Measurements from ENCODE around the gene B3GNT5.

B3GNT5 gene

GRCh38 chr3:183230826-183231225 lies 22.2 kb upstream of the B3GNT5 start:
- DNase-seq = no peak

DNA sequence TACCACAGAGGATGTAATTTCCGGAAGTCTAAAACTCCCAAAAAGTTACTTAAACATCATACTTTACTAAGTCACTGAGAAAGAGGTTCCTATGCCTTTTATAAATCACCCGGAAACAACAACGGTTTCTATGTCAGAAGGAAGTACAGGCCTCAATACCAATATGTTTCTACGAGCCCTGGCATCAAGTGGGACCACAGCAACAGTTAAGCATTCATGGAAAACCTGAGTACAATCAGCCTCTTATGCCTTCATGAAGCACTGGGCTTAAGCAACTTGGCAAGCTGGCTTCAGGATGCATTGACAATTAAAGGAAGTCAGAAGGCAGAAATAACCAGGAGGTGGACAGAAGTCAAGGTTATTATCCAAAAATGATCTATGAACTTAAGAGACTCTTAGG lies 19.1 kb upstream of the B3GNT5 start:
- DNase-seq = no peak

GRCh38 chr3:183239046-183239445 lies 14.0 kb upstream of the B3GNT5 start:
- DNase-seq = no peak

DNA sequence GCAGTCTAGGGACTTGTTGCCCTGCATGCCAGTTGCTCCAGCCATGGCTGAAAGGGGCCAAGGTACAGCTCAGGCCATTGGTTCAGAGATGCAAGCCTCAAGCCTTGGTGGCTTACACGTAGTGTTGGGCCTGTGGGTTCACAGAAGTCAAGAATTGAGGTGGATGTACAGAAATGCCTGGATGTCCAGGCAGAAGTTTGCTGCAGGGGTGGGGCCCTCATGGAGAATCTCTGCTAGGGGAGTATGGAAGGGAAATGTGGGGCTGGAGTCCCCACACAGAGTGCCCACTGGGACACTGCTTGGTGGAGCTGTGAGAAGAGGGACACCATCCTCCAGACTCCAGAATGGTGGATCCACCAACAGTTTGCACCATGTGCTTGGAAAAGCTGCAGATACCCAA lies 10.6 kb upstream of the B3GNT5 start:
- no peak for DNase-seq

GRCh38 chr3:183244219-183244618 lies 8.8 kb upstream of the B3GNT5 start:
- DNase-seq = peak in 1 of 2 donors; percentile 56

- no peak for DNase-seq
Measured at GRCh38 chr3:183244981-183245476, 8.0 kb upstream of the B3GNT5 start.

GRCh38 chr3:183247011-183247589 lies 6.0 kb upstream of the B3GNT5 start:
- DNase-seq = no peak

GRCh38 chr3:183249006-183249718 lies 3.9 kb upstream of the B3GNT5 start:
- no peak for DNase-seq

GRCh38 chr3:183252118-183252782 lies 803 bp upstream of the B3GNT5 start:
- no peak for DNase-seq

DNA sequence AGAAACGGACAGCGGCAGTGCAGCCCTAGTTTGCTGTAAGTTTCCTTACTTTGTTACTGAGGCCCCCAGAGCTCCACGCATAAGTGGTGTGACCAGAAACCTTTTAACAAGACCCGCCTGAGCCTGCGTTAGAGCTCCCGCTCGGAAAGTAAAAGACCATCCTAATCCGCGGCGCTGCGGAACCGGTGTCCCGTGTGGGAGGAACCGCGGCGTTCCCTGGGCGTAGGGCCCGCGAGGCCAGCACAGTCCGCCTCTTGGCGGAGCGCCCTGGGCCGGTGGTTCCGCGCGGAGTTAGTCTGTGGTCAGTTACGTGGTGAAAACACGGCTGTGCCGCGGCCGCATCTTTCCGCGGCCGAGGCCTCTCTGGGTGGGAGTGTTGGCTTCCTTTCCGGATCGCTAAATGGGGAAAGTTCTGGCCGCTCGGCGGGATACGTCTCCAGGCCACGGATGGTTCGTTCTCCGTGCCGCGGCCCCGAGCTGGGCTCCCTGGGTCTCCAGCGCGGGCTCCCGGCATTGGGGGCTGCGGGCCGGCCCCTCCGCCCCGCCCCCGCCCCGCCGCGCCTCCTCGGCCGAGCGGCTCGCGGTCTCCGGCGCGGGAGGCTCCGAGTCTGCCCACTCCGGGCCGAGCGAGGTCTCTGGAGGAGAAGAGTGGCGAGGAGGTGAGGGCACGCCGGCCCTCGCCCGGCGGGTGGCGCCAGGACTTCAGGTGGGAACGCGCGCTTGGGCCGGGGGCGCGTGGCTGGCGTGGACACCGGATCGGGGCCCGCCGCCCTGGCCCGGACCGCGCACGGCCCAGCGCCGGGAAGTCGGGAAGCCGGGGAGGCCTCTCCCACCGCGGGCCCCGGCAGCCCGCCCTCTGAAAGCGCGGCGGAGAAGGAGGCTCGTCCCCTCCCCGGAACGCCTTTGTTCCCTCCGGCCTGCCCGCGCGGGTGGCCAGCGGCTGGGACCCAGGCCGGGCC lies 754 bp downstream of the B3GNT5 start:
- peak; percentile 22 for DNase-seq

GRCh38 chr3:183254487-183255347 lies 1.7 kb downstream of the B3GNT5 start:
- peak; percentile 9 to 20 for DNase-seq

DNA sequence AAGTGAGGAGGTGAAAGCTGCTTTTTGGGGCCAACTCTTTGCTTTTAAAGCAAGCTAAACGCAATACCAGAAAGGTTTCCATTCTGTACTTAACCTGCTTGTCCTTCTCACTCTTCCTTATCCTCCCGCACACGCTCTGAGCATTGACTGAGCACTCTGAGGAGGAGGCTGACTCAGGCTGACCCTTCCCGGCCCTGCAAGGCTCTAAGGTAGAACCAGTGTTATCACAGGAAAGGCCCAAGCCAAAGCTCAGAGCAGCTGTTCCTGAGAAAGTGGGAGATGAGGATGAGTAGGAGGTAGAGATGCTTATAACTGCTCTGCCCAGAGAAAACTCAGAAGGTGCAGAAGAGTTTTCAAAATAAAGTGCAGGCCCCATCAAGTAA lies 2.3 kb downstream of the B3GNT5 start:
- DNase-seq = no peak

GRCh38 chr3:183259087-183259486 lies 6.0 kb downstream of the B3GNT5 start:
- DNase-seq = no peak

GRCh38 chr3:183259621-183260020 lies 6.6 kb downstream of the B3GNT5 start:
- no peak for DNase-seq

- peak in 1 of 2 donors; percentile 26 for DNase-seq
Measured at GRCh38 chr3:183260167-183260904, 7.3 kb downstream of the B3GNT5 start.

- DNase-seq = no peak
Measured at GRCh38 chr3:183261151-183261724, 8.2 kb downstream of the B3GNT5 start.

DNA sequence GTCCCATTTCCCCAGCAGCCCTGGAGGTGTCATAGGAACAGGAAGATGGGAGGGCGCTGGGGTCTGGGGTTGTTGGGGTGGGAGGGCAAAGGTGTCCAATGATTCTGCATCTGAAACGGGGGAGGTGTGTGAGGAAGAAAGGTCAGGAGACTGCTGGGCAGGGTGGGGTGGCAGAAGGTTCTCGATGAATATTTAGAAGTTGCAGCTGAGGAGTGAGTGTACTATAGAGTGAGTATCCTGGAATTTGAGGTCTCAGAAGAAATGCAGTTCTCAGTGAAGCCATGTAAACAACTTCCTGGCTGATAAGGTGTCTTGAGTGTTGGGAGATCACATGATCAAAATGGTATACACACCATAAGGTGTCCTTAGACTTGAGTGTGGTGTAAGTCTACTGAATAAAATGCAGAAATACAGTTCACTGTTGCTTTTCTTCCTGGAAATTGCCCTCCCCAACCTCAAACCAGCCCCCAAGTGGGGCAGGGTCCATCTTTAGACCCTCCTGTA lies 9.9 kb downstream of the B3GNT5 start:
- DNase-seq = no peak

- DNase-seq = no peak
Measured at GRCh38 chr3:183264268-183264667, 11.2 kb downstream of the B3GNT5 start.

DNA sequence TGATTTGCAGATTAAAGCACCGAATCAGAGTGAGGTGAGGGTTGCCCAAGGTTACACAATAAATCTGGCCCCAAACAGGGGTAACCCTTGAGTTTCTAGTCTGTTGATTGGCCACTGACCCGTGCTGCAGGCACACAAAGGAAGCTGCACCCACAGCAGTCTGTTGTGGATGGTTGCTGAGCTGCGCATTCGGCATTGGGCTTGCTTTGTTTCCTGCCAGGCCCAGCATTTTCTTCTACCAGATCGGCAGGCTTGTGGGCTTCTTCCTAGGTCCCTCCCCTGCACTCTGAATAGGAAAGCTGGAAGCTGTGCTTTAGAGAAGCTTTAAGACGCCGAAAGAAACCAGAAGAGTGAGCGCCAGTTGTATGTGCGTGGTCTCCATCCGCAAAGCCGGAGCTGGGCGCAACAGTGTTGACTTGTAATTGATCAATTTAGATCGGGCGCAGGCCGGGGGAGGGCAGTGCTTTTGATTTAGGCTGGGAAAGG lies 12.1 kb downstream of the B3GNT5 start:
- DNase-seq = no peak

DNA sequence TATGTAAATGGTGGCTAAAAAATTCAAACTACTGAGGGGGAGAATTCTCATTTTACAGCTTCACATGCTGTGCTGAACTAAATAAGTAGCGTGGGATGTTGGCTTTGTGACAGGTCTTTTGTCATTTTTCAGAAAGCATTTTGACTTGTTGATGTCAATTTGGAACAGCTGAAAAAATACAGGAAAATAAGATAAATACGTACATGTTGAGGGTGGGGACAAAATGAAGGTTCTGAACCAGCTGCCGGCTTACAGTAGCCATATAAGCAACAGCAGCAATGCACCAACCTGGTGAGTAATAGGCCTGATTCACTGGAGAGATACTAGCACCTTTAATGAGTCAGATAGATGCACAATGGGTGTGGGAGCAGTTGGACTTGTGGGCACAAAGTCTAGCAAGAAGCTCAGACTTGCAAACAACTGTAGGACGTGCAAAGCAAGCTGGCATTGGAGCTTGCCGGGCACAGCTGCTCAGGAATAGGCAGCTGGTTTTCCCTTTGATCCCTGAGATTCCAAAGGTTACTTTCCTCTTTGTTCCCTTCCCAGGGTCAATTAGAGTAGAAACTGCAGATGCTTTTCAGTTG lies 12.9 kb downstream of the B3GNT5 start:
- no peak for DNase-seq

All from CD4-positive, alpha-beta T cell treated with Interferon alpha-2 for 1 hour (primary cell).